Vagina (tissue), 2 donors: Measurements from ENCODE around the gene RPA3. TPM values are rescaled to one million over a fixed set of nuclear protein-coding genes. Genes with fewer than 3 reads are reported as not detected.

Experiments used
- DNase-seq, 2 donors: peaks; one replicate each; pipeline ENCODE4 v3.0.0-alpha.2; 2017; ENCODE audit errors: extremely low spot score in 2 of 2
- H3K27ac ChIP-seq: fragments of 200-600 bp; sonication (generic); one replicate; pipeline ENCODE4 v1.5.1; 2019
- H3K27me3 ChIP-seq: fragments of 200-600 bp; sonication (generic); one replicate; pipeline ENCODE4 v1.5.1; 2019
- H3K36me3 ChIP-seq, 2 donors: fragments of 200-600 bp; sonication (generic); one replicate each; pipeline ENCODE4 v1.5.1; 2017 to 2019
- H3K4me1 ChIP-seq: fragments of 200-600 bp; sonication (generic); one replicate; pipeline ENCODE4 v1.5.1; 2019
- H3K4me3 ChIP-seq, 2 donors: fragments of 200-600 bp; sonication (generic); 1 replicate in 1 of 2; 2 replicates in 1 of 2; pipeline ENCODE4 v1.5.1; 2016 to 2019
- H3K9me3 ChIP-seq: fragments of 200-600 bp; sonication (generic); one replicate; pipeline ENCODE4 v1.5.1; 2019
- POLR2A ChIP-seq, 2 donors: fragments of 450-650 bp; IDR thresholded peaks; one replicate each; pipeline ENCODE4 v1.6.1; 2017; ENCODE audit warnings: antibody characterized with exemption in 2 of 2, mild to moderate bottlenecking in 2 of 2, moderate library complexity in 2 of 2
- POLR2AphosphoS5 ChIP-seq, 2 donors: sonication (generic); formaldehyde crosslinking; IDR thresholded peaks; one replicate each; pipeline ENCODE4 v1.9.0; 2017; ENCODE audit warnings: antibody characterized with exemption in 2 of 2, mild to moderate bottlenecking in 2 of 2, low read depth in 1 of 2; ENCODE audit not compliant: insufficient read depth in 1 of 2
- intact Hi-C: fragments of 100-400 bp; cut with DNase I; formaldehyde crosslinking; loops from one replicate; pipeline ENCODE4 v1.15.1; 2023
- total RNA-seq: library from RNA; depleted of rRNA; stranded (reverse); fragments of >200 nt; gene quantifications from one replicate; pipeline ENCODE4 v1.2.3, GENCODE V29; 2016
- TF ChIP-seq, protein P1 (sequence below), 3 experiments: fragments of 450-650 bp in 2 of 3; fragments of 200-600 bp in 1 of 3; sonication (generic) in 1 of 3; IDR thresholded peaks; one replicate each; pipeline ENCODE4 v1.5.1; 2017 to 2019; ENCODE audit warnings: antibody characterized with exemption in 3 of 3, mild to moderate bottlenecking in 2 of 3, moderate library complexity in 2 of 3

Gene RPA3
- total RNA-seq, 1 donor from 2014 or later, result 12.3 TPM

GRCh38 chr7:7688956-7689355 is 29.5 kb downstream of the RPA3 start:
- H3K9me3 ChIP-seq, result no peaks in the 10 kb centered on the region
- intact Hi-C loops, result no loop called here
- DNase-seq, result no peak
- no peaks in the 10 kb centered on the region for H3K36me3 ChIP-seq
- H3K4me3 ChIP-seq, result no peak overlapping the region
- H3K4me1 ChIP-seq, result no peaks in the 10 kb centered on the region
- no peak overlapping the region for H3K27ac ChIP-seq
- no peak for TF ChIP-seq POLR2A (IDR thresholded peaks at IDR 0.05)
- no peak for TF ChIP-seq POLR2AphosphoS5 (IDR thresholded peaks at IDR 0.05; ENCODE audit: insufficient read depth in 1 of 2, low read depth in 1 of 2)
- TF ChIP-seq, protein P1, sequence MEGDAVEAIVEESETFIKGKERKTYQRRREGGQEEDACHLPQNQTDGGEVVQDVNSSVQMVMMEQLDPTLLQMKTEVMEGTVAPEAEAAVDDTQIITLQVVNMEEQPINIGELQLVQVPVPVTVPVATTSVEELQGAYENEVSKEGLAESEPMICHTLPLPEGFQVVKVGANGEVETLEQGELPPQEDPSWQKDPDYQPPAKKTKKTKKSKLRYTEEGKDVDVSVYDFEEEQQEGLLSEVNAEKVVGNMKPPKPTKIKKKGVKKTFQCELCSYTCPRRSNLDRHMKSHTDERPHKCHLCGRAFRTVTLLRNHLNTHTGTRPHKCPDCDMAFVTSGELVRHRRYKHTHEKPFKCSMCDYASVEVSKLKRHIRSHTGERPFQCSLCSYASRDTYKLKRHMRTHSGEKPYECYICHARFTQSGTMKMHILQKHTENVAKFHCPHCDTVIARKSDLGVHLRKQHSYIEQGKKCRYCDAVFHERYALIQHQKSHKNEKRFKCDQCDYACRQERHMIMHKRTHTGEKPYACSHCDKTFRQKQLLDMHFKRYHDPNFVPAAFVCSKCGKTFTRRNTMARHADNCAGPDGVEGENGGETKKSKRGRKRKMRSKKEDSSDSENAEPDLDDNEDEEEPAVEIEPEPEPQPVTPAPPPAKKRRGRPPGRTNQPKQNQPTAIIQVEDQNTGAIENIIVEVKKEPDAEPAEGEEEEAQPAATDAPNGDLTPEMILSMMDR (IDR thresholded peaks at IDR 0.05), result no peak
- H3K27me3 ChIP-seq, result no peaks in the 10 kb centered on the region

- peaks cover 1% of the 10 kb centered on the region for H3K4me1 ChIP-seq
- H3K4me3 ChIP-seq, result no peak overlapping the region
- no peak for DNase-seq
- TF ChIP-seq, protein P1 (IDR thresholded peaks at IDR 0.05), result no peak
- TF ChIP-seq POLR2AphosphoS5 (IDR thresholded peaks at IDR 0.05; ENCODE audit: insufficient read depth in 1 of 2, low read depth in 1 of 2), result no peak
- TF ChIP-seq POLR2A (IDR thresholded peaks at IDR 0.05), result no peak
- intact Hi-C loops, result no loop called here
- H3K27me3 ChIP-seq, result no peaks in the 10 kb centered on the region
- no peaks in the 10 kb centered on the region for H3K9me3 ChIP-seq
- no peaks in the 10 kb centered on the region for H3K36me3 ChIP-seq
- H3K27ac ChIP-seq, result no peak overlapping the region
These were observed 30.1 kb downstream of the RPA3 start for GRCh38 chr7:7688310-7688709.

DNA sequence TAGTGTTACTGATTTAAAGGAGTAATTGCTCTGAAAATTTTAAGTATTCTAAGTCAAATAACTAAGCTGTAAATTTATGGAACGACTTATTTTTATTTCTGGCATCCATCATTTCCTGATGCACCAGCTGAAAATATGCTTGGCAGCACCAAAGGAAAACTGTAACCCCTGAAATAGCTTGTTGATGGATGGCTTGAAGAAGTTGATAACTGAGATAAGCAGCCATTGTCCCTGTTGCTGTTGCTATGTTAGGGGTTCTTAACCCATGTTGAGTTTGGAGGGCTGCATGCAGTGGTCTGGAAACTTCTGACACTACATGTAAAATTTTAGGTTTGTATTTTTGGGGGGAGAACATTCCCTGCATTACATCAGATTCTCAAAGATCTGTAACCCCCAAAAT is 30.6 kb downstream of the RPA3 start:
- TF ChIP-seq POLR2A (IDR thresholded peaks at IDR 0.05) (no peak), POLR2AphosphoS5 (IDR thresholded peaks at IDR 0.05; ENCODE audit: insufficient read depth in 1 of 2, low read depth in 1 of 2) (no peak)
- TF ChIP-seq, protein P1 (IDR thresholded peaks at IDR 0.05), result no peak
- Histone ChIP-seq H3K4me1 (peaks cover 6% of the 10 kb centered on the region), H3K4me3 (no peak overlapping the region), H3K27ac (no peak overlapping the region), H3K9me3 (no peaks in the 10 kb centered on the region), H3K36me3 (no peaks in the 10 kb centered on the region), H3K27me3 (no peaks in the 10 kb centered on the region)
- no peak for DNase-seq
- intact Hi-C loops, result no loop called here

GRCh38 chr7:7686811-7687508 is 31.4 kb downstream of the RPA3 start:
- Histone ChIP-seq H3K36me3 (no peaks in the 10 kb centered on the region), H3K4me1 (peaks cover 14% of the 10 kb centered on the region), H3K27me3 (no peaks in the 10 kb centered on the region), H3K27ac (no peak overlapping the region), H3K9me3 (no peaks in the 10 kb centered on the region), H3K4me3 (no peak overlapping the region)
- TF ChIP-seq POLR2AphosphoS5 (IDR thresholded peaks at IDR 0.05; ENCODE audit: insufficient read depth in 1 of 2, low read depth in 1 of 2) (no peak), POLR2A (IDR thresholded peaks at IDR 0.05) (no peak)
- TF ChIP-seq, protein P1 (IDR thresholded peaks at IDR 0.05), result no peak
- no peak for DNase-seq
- intact Hi-C loops, result no loop called here

- DNase-seq, result no peak
- Histone ChIP-seq H3K4me3 (no peak overlapping the region), H3K36me3 (no peaks in the 10 kb centered on the region), H3K27ac (no peak overlapping the region), H3K9me3 (no peaks in the 10 kb centered on the region), H3K27me3 (no peaks in the 10 kb centered on the region), H3K4me1 (peaks cover 27% of the 10 kb centered on the region)
- TF ChIP-seq, protein P1 (IDR thresholded peaks at IDR 0.05), result no peak
- TF ChIP-seq POLR2A (IDR thresholded peaks at IDR 0.05) (no peak), POLR2AphosphoS5 (IDR thresholded peaks at IDR 0.05; ENCODE audit: insufficient read depth in 1 of 2, low read depth in 1 of 2) (no peak)
- intact Hi-C loops, result no loop called here
These were observed 35.5 kb downstream of the RPA3 start for GRCh38 chr7:7682861-7683260.
